ENCODE data around the gene KRTAP5-9.

DNA sequence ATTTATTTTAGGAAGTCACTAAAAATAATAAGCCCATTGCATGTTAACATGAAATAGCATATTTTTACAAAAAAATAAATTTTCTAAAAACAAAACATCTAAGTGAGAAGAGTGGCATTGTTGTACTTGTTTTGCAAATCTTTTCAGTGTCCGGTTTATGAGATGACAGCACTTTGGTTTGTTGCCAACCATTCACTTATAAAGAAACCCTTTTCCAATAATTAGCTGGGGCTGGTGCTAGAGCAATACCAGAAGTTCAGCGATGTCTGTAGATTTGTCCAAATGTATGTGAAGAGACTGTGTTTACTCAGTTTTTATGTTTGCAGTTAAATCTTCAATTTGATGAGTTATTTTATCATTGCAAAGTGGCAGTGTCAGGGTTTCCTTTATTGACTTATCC is 43.2 kb upstream of the KRTAP5-9 start:
- TF ChIP-seq, protein P1, sequence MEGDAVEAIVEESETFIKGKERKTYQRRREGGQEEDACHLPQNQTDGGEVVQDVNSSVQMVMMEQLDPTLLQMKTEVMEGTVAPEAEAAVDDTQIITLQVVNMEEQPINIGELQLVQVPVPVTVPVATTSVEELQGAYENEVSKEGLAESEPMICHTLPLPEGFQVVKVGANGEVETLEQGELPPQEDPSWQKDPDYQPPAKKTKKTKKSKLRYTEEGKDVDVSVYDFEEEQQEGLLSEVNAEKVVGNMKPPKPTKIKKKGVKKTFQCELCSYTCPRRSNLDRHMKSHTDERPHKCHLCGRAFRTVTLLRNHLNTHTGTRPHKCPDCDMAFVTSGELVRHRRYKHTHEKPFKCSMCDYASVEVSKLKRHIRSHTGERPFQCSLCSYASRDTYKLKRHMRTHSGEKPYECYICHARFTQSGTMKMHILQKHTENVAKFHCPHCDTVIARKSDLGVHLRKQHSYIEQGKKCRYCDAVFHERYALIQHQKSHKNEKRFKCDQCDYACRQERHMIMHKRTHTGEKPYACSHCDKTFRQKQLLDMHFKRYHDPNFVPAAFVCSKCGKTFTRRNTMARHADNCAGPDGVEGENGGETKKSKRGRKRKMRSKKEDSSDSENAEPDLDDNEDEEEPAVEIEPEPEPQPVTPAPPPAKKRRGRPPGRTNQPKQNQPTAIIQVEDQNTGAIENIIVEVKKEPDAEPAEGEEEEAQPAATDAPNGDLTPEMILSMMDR (IDR thresholded peaks at IDR 0.05; ENCODE audit: poor library complexity), result no peak
- no peak for TF ChIP-seq EZH2 (IDR thresholded peaks at IDR 0.05; ENCODE audit: borderline replicate concordance)
- TF ChIP-seq EZH2phosphoT487 (IDR thresholded peaks at IDR 0.05; ENCODE audit: low read depth, severe bottlenecking, unreplicated experiment), result no peak

Measured in hepatocyte (in vitro differentiated cells).